ENCODE data around the gene CREBBP.

CREBBP gene

DNA sequence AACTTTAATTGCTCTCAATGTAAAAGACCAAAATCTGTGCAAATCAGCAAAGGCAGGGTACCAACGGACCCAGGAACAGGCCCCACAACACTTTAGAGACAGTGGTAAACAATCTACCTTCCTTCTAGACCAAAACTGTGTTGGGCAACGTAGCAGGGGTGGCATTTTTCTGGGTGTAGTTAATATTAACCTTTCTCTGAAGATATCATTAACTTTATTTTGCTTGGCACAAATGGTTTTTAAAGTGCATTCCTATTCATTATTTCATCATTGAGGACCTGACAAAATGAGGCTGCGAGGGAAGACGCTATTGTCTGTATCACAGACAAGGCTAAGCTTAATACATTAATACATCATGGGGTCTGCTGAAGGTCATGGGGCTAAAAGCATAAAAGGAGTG is 125.3 kb downstream of the CREBBP start:
- peaks cover 34 to 77% of the 10 kb centered on the region in 2 donors for H3K36me3 ChIP-seq (ENCODE audit: control insufficient read depth in 1 of 2, insufficient read depth in 2 of 2, low read length in 2 of 2)
- H3K9ac ChIP-seq (ENCODE audit: low read depth in 1 of 2, low read length in 2 of 2), result no peak overlapping the region
- no peaks in the 10 kb centered on the region for H3K4me1 ChIP-seq (ENCODE audit: control insufficient read depth in 1 of 2, insufficient read depth in 2 of 2, low read length in 2 of 2)
- no peaks in the 10 kb centered on the region for H3K9me3 ChIP-seq (ENCODE audit: control insufficient read depth in 1 of 2, low read length in 2 of 2)
- H3K4me3 ChIP-seq (ENCODE audit: low read depth in 1 of 2, low read length in 2 of 2), result no peak overlapping the region
- H3K27me3 ChIP-seq (ENCODE audit: control insufficient read depth in 1 of 2, insufficient read depth in 2 of 2, low read length in 2 of 2), result no peaks in the 10 kb centered on the region
- H3K27ac ChIP-seq (ENCODE audit: low read depth, low read length), result no peak overlapping the region

GRCh38 chr16:3754772-3755171 is 125.7 kb downstream of the CREBBP start:
- H3K4me3 ChIP-seq (ENCODE audit: low read depth in 1 of 2, low read length in 2 of 2), result no peak overlapping the region
- no peak overlapping the region for H3K27ac ChIP-seq (ENCODE audit: low read depth, low read length)
- peaks cover 34 to 79% of the 10 kb centered on the region in 2 donors for H3K36me3 ChIP-seq (ENCODE audit: control insufficient read depth in 1 of 2, insufficient read depth in 2 of 2, low read length in 2 of 2)
- no peaks in the 10 kb centered on the region for H3K9me3 ChIP-seq (ENCODE audit: control insufficient read depth in 1 of 2, low read length in 2 of 2)
- no peaks in the 10 kb centered on the region for H3K27me3 ChIP-seq (ENCODE audit: control insufficient read depth in 1 of 2, insufficient read depth in 2 of 2, low read length in 2 of 2)
- no peak overlapping the region for H3K9ac ChIP-seq (ENCODE audit: low read depth in 1 of 2, low read length in 2 of 2)
- H3K4me1 ChIP-seq (ENCODE audit: control insufficient read depth in 1 of 2, insufficient read depth in 2 of 2, low read length in 2 of 2), result no peaks in the 10 kb centered on the region

GRCh38 chr16:3754081-3754703 is 126.3 kb downstream of the CREBBP start:
- no peak overlapping the region for H3K9ac ChIP-seq (ENCODE audit: low read depth in 1 of 2, low read length in 2 of 2)
- no peak overlapping the region for H3K4me3 ChIP-seq (ENCODE audit: low read depth in 1 of 2, low read length in 2 of 2)
- no peaks in the 10 kb centered on the region for H3K4me1 ChIP-seq (ENCODE audit: control insufficient read depth in 1 of 2, insufficient read depth in 2 of 2, low read length in 2 of 2)
- H3K27me3 ChIP-seq (ENCODE audit: control insufficient read depth in 1 of 2, insufficient read depth in 2 of 2, low read length in 2 of 2), result no peaks in the 10 kb centered on the region
- no peak overlapping the region for H3K27ac ChIP-seq (ENCODE audit: low read depth, low read length)
- H3K9me3 ChIP-seq (ENCODE audit: control insufficient read depth in 1 of 2, low read length in 2 of 2), result no peaks in the 10 kb centered on the region
- peaks cover 34 to 76% of the 10 kb centered on the region in 2 donors for H3K36me3 ChIP-seq (ENCODE audit: control insufficient read depth in 1 of 2, insufficient read depth in 2 of 2, low read length in 2 of 2)

- no peak overlapping the region for H3K9ac ChIP-seq (ENCODE audit: low read depth in 1 of 2, low read length in 2 of 2)
- H3K9me3 ChIP-seq (ENCODE audit: control insufficient read depth in 1 of 2, low read length in 2 of 2), result no peaks in the 10 kb centered on the region
- no peak overlapping the region for H3K27ac ChIP-seq (ENCODE audit: low read depth, low read length)
- no peaks in the 10 kb centered on the region for H3K4me1 ChIP-seq (ENCODE audit: control insufficient read depth in 1 of 2, insufficient read depth in 2 of 2, low read length in 2 of 2)
- no peaks in the 10 kb centered on the region for H3K27me3 ChIP-seq (ENCODE audit: control insufficient read depth in 1 of 2, insufficient read depth in 2 of 2, low read length in 2 of 2)
- no peak overlapping the region for H3K4me3 ChIP-seq (ENCODE audit: low read depth in 1 of 2, low read length in 2 of 2)
- peaks cover 32 to 76% of the 10 kb centered on the region in 2 donors for H3K36me3 ChIP-seq (ENCODE audit: control insufficient read depth in 1 of 2, insufficient read depth in 2 of 2, low read length in 2 of 2)
Observed at GRCh38 chr16:3752984-3753383, 127.5 kb downstream of the CREBBP start.

DNA sequence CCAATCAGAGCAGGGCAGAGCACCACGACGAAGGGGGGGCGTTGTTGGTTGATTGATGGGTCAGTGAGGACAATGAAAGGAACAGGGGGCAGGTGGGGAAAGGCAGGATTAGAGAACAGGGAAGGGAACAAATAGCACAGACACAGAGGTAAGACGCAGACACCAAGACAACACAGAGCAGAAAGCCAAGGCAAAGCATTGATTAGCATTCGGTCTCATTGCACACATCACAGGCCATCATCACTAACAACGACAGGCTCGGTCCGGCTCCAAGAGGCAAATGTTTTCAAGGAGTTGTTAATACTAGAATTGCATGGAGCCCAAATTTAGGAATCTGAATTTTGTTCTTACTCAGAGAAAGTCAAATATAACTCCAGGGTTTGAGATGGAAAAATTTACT is 128.6 kb downstream of the CREBBP start:
- Histone ChIP-seq H3K4me1 (ENCODE audit: control insufficient read depth in 1 of 2, insufficient read depth in 2 of 2, low read length in 2 of 2) (no peaks in the 10 kb centered on the region), H3K27me3 (ENCODE audit: control insufficient read depth in 1 of 2, insufficient read depth in 2 of 2, low read length in 2 of 2) (no peaks in the 10 kb centered on the region), H3K9ac (ENCODE audit: low read depth in 1 of 2, low read length in 2 of 2) (no peak overlapping the region), H3K27ac (ENCODE audit: low read depth, low read length) (no peak overlapping the region), H3K36me3 (ENCODE audit: control insufficient read depth in 1 of 2, insufficient read depth in 2 of 2, low read length in 2 of 2) (peaks cover 27 to 74% of the 10 kb centered on the region in 2 donors), H3K9me3 (ENCODE audit: control insufficient read depth in 1 of 2, low read length in 2 of 2) (no peaks in the 10 kb centered on the region), H3K4me3 (ENCODE audit: low read depth in 1 of 2, low read length in 2 of 2) (no peak overlapping the region)

DNA sequence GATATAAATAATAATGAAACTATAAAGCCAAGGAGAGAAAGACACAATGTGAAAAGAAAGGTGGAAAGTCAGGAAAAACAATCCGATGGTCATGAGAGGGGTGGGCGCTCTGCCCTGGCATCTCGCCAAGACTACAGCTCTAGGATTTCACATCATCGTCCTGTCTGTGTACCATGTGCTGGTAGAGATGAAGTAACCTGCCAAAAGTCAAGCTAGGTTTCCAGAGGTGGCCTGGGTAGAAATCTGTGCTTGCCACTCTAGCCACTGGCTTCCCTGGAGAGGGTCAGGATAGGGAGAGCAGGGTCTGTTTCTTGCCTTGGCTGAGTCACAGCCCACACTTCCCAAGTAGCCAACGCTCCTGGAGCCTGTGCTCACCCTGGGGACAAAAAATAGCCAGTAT is 132.2 kb downstream of the CREBBP start:
- Histone ChIP-seq H3K4me3 (ENCODE audit: low read depth in 1 of 2, low read length in 2 of 2) (no peak overlapping the region), H3K4me1 (ENCODE audit: control insufficient read depth in 1 of 2, insufficient read depth in 2 of 2, low read length in 2 of 2) (peaks cover 2 to 3% of the 10 kb centered on the region in 2 donors), H3K9me3 (ENCODE audit: control insufficient read depth in 1 of 2, low read length in 2 of 2) (no peaks in the 10 kb centered on the region), H3K36me3 (ENCODE audit: control insufficient read depth in 1 of 2, insufficient read depth in 2 of 2, low read length in 2 of 2) (peaks cover 31 to 76% of the 10 kb centered on the region in 2 donors), H3K27ac (ENCODE audit: low read depth, low read length) (no peak overlapping the region), H3K9ac (ENCODE audit: low read depth in 1 of 2, low read length in 2 of 2) (no peak overlapping the region), H3K27me3 (ENCODE audit: control insufficient read depth in 1 of 2, insufficient read depth in 2 of 2, low read length in 2 of 2) (no peaks in the 10 kb centered on the region)

DNA sequence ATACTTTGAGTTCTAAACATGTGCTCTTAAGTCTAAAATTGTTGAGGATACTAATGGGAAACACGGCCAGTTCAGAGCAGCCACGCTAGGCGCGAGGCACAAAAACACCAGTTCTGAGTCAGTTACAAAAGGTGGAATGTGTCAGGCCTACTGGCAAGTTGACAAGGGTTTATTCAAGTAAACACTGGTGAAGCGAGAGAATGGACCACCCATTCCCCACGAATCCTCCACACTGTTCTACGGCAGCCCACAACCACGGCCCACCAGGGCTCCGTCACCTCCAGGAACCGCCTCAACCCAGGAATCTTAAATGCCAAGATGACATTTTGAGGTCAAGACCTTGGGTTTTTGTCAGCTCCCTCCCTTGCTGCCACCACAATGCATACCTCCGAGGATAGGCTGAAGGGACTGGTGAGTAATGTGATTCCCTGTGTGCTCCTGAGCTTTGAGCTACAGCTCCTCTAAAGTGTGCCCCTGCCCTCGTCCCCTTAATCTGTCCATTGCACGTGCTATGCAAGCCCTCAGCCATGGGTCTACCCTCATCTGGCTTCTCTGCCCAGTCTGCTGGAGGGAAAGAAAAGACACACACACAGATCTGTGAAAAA is 134.7 kb downstream of the CREBBP start:
- no peaks in the 10 kb centered on the region for H3K27me3 ChIP-seq (ENCODE audit: control insufficient read depth in 1 of 2, insufficient read depth in 2 of 2, low read length in 2 of 2)
- H3K36me3 ChIP-seq (ENCODE audit: control insufficient read depth in 1 of 2, insufficient read depth in 2 of 2, low read length in 2 of 2), result peaks cover 44 to 81% of the 10 kb centered on the region in 2 donors
- H3K27ac ChIP-seq (ENCODE audit: low read depth, low read length), result no peak overlapping the region
- peaks cover 7 to 10% of the 10 kb centered on the region in 2 donors for H3K4me1 ChIP-seq (ENCODE audit: control insufficient read depth in 1 of 2, insufficient read depth in 2 of 2, low read length in 2 of 2)
- no peaks in the 10 kb centered on the region for H3K9me3 ChIP-seq (ENCODE audit: control insufficient read depth in 1 of 2, low read length in 2 of 2)
- H3K4me3 ChIP-seq (ENCODE audit: low read depth in 1 of 2, low read length in 2 of 2), result no peak overlapping the region
- no peak overlapping the region for H3K9ac ChIP-seq (ENCODE audit: low read depth in 1 of 2, low read length in 2 of 2)

- no peak overlapping the region for H3K9ac ChIP-seq (ENCODE audit: low read depth in 1 of 2, low read length in 2 of 2)
- H3K9me3 ChIP-seq (ENCODE audit: control insufficient read depth in 1 of 2, low read length in 2 of 2), result no peaks in the 10 kb centered on the region
- H3K27ac ChIP-seq (ENCODE audit: low read depth, low read length), result no peak overlapping the region
- peaks cover 7 to 10% of the 10 kb centered on the region in 2 donors for H3K4me1 ChIP-seq (ENCODE audit: control insufficient read depth in 1 of 2, insufficient read depth in 2 of 2, low read length in 2 of 2)
- H3K36me3 ChIP-seq (ENCODE audit: control insufficient read depth in 1 of 2, insufficient read depth in 2 of 2, low read length in 2 of 2), result peaks cover 53 to 88% of the 10 kb centered on the region in 2 donors
- no peak overlapping the region for H3K4me3 ChIP-seq (ENCODE audit: low read depth in 1 of 2, low read length in 2 of 2)
- no peaks in the 10 kb centered on the region for H3K27me3 ChIP-seq (ENCODE audit: control insufficient read depth in 1 of 2, insufficient read depth in 2 of 2, low read length in 2 of 2)
Observed at GRCh38 chr16:3744018-3744417, 136.5 kb downstream of the CREBBP start.

DNA sequence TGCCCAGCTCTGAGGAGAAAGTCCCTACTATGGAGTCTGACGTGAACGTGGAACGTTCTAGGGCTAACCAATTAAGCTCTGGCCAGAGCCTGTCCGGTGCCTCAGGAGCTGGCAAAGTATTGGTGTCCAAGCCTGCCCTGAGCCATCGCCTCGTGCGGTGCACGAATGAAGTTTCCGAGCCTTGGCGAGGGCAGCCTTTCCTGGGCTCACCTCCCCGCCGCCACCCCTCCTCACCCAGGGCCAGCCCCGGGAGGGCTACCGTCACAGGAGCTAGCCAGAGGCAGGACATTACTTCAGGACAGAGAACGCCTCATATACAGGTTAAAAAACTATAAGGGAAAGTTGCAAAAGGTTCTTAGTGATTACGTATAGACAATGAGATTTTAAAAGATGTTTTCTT is 139.6 kb downstream of the CREBBP start:
- Histone ChIP-seq H3K27me3 (ENCODE audit: control insufficient read depth in 1 of 2, insufficient read depth in 2 of 2, low read length in 2 of 2) (no peaks in the 10 kb centered on the region), H3K9me3 (ENCODE audit: control insufficient read depth in 1 of 2, low read length in 2 of 2) (no peaks in the 10 kb centered on the region), H3K4me3 (ENCODE audit: low read depth in 1 of 2, low read length in 2 of 2) (no peak overlapping the region), H3K4me1 (ENCODE audit: control insufficient read depth in 1 of 2, insufficient read depth in 2 of 2, low read length in 2 of 2) (peaks cover 7 to 10% of the 10 kb centered on the region in 2 donors), H3K27ac (ENCODE audit: low read depth, low read length) (no peak overlapping the region), H3K36me3 (ENCODE audit: control insufficient read depth in 1 of 2, insufficient read depth in 2 of 2, low read length in 2 of 2) (peaks cover 59 to 89% of the 10 kb centered on the region in 2 donors), H3K9ac (ENCODE audit: low read depth in 1 of 2, low read length in 2 of 2) (no peak overlapping the region)

DNA sequence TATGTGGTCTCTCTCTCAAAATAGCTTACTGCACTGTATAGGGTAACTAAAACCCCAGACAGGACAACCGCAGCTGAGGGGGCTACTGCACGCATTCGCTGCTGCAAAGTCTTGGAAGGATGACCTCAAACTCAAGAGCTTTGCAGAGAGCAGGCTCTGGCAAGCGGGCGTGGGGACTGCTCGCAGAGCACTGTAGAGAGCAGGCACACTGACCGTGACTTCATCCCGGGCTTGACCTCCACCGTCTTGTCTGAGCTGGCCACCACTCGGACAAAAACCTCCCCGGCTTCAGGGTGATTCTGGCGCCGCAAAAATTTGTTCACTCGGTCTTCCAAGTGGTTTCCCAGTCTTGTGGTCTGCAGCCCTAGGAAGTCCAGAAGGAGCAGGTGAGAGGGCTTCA is 140.3 kb downstream of the CREBBP start:
- no peak overlapping the region for H3K9ac ChIP-seq (ENCODE audit: low read depth in 1 of 2, low read length in 2 of 2)
- peaks cover 65 to 89% of the 10 kb centered on the region in 2 donors for H3K36me3 ChIP-seq (ENCODE audit: control insufficient read depth in 1 of 2, insufficient read depth in 2 of 2, low read length in 2 of 2)
- no peak overlapping the region for H3K4me3 ChIP-seq (ENCODE audit: low read depth in 1 of 2, low read length in 2 of 2)
- no peaks in the 10 kb centered on the region for H3K9me3 ChIP-seq (ENCODE audit: control insufficient read depth in 1 of 2, low read length in 2 of 2)
- peaks cover 7 to 10% of the 10 kb centered on the region in 2 donors for H3K4me1 ChIP-seq (ENCODE audit: control insufficient read depth in 1 of 2, insufficient read depth in 2 of 2, low read length in 2 of 2)
- no peaks in the 10 kb centered on the region for H3K27me3 ChIP-seq (ENCODE audit: control insufficient read depth in 1 of 2, insufficient read depth in 2 of 2, low read length in 2 of 2)
- H3K27ac ChIP-seq (ENCODE audit: low read depth, low read length), result no peak overlapping the region
